Measurements from ENCODE around the gene OR9Q1. TPM values are rescaled to one million over a fixed set of nuclear protein-coding genes. Genes with fewer than 3 reads are reported as not detected.

Gene OR9Q1
- total and polyA plus RNA-seq, 2 of the 8 experiments (the other 6 are each of a cell fraction or from before 2014, with no cell fraction given), result not detected

DNA sequence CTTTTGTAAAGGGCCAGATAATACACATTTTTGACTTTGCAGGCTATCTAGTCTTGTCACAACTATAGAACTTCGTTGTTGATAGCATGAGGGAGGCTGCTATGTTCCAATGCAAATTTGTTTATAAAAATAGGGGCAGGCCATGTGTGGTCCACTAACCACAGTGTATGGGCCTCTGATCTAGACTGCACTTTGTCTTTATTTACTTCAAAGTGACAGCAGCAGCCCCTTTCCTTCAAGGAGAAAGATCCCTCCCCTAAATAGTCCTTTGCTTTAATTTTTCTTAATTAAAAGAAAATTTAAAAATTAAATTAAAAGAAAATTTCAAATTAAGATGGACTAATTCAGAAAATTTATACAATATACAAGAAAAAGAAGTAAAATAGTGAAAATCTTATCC, 49.5 kb upstream of the OR9Q1 start:
- TF ChIP-seq SP2 (IDR thresholded peaks at IDR 0.05; ENCODE audit: low read length), result no peak
- no peak for TF ChIP-seq NRF1 (IDR thresholded peaks at IDR 0.05; ENCODE audit: low read depth, low read length)
- no peak for TF ChIP-seq TAF7 (optimal IDR thresholded peaks at IDR 0.05; ENCODE audit: borderline replicate concordance, low read depth, low read length)
- TF ChIP-seq BACH1 (IDR thresholded peaks at IDR 0.05; ENCODE audit: low read length), result no peak
- TF ChIP-seq JUND (IDR thresholded peaks at IDR 0.05; ENCODE audit: low read length), result no peak
- no peak for TF ChIP-seq BCL11A (IDR thresholded peaks at IDR 0.05; ENCODE audit: low read depth in 2 of 2, low read length in 2 of 2)
- TF ChIP-seq YY1 (IDR thresholded peaks at IDR 0.05; ENCODE audit: low read depth, low read length), result no peak
- no peak for TF ChIP-seq RXRA (IDR thresholded peaks at IDR 0.05; ENCODE audit: insufficient read depth, low read depth, low read length)
- TF ChIP-seq, protein P1, sequence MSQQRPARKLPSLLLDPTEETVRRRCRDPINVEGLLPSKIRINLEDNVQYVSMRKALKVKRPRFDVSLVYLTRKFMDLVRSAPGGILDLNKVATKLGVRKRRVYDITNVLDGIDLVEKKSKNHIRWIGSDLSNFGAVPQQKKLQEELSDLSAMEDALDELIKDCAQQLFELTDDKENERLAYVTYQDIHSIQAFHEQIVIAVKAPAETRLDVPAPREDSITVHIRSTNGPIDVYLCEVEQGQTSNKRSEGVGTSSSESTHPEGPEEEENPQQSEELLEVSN (IDR thresholded peaks at IDR 0.05), result no peak
- no peak for TF ChIP-seq MAFK (IDR thresholded peaks at IDR 0.05; ENCODE audit: low read depth, low read length)
- no peak for TF ChIP-seq CREB1 (IDR thresholded peaks at IDR 0.05)
- TF ChIP-seq SUZ12 (IDR thresholded peaks at IDR 0.05; ENCODE audit: low read length), result no peak
- no peak for TF ChIP-seq NANOG (IDR thresholded peaks at IDR 0.05; ENCODE audit: insufficient read depth, low read depth, low read length, poor library complexity, severe bottlenecking)
- TF ChIP-seq CTBP2 (IDR thresholded peaks at IDR 0.05; ENCODE audit: borderline replicate concordance, insufficient read depth, insufficient read length, low read length), result no peak
- no peaks in the 10 kb centered on the region for H3K27me3 ChIP-seq (replicated peaks in 1 of 4; ENCODE audit: control insufficient read depth in 3 of 4, extremely low read depth in 1 of 4, insufficient read depth in 3 of 4, low read length in 3 of 4)
- no peaks in the 10 kb centered on the region for H3K79me2 ChIP-seq (ENCODE audit: control insufficient read depth in 1 of 2, insufficient read depth in 2 of 2, low read length in 2 of 2)
- no peaks in the 10 kb centered on the region for H4K20me1 ChIP-seq (replicated peaks in 1 of 2; ENCODE audit: control insufficient read depth in 1 of 2, insufficient read depth in 2 of 2, low read length in 2 of 2)
- H2BK15ac ChIP-seq (ENCODE audit: low read length), result no peak overlapping the region
- WGBS, 2 experiments (ENCODE audit: extremely low coverage in 1 of 2, insufficient coverage in 1 of 2, insufficient read length in 1 of 2, insufficient replicate concordance in 2 of 2, low coverage in 1 of 2, low lambda C conversion rate in 2 of 2, missing lambda C conversion rate in 1 of 2), result 83% methylated on average over 1 of the region's 1 CpG; no CpG with 5 or more reads in 1 of the 2 experiments
- no peak overlapping the region for H3K4me3 ChIP-seq (ENCODE audit: extremely low read depth in 1 of 4, insufficient read depth in 2 of 4, low read depth in 3 of 4, low read length in 4 of 4)
- H2BK12ac ChIP-seq (ENCODE audit: low read depth, low read length), result no peak overlapping the region
- no peak overlapping the region for H4K5ac ChIP-seq (ENCODE audit: insufficient read length, low read depth, low read length)
- no peak overlapping the region for H3K9ac ChIP-seq (replicated peaks in 1 of 4; ENCODE audit: extremely low read depth in 1 of 4, low read depth in 3 of 4, low read length in 3 of 4)
- no peak overlapping the region for H2BK20ac ChIP-seq (ENCODE audit: low read length)
- no peak for FAIRE-seq
- H2BK120ac ChIP-seq (replicated peaks; ENCODE audit: low read depth, low read length), result no peak overlapping the region
- POLR2A ChIA-PET (ENCODE audit: partially characterized antibody), result no interaction called here
- H3K56ac ChIP-seq (replicated peaks; ENCODE audit: insufficient read length, low read depth, low read length), result no peak overlapping the region
- no peaks in the 10 kb centered on the region for H3K79me1 ChIP-seq (ENCODE audit: low read depth, low read length)
- no peak overlapping the region for H2AFZ ChIP-seq (ENCODE audit: low read length)
- H3K14ac ChIP-seq (ENCODE audit: insufficient read length), result no peak overlapping the region
- CTCF ChIA-PET (ENCODE audit: partially characterized antibody), result no interaction called here
- no peak overlapping the region for H3K4me2 ChIP-seq (ENCODE audit: insufficient read depth in 1 of 2, low read depth in 2 of 2, low read length in 2 of 2)
- H4K8ac ChIP-seq (ENCODE audit: extremely low read depth, insufficient read depth, low read length), result no peak overlapping the region
- no peak overlapping the region for H3K27ac ChIP-seq (ENCODE audit: low read depth, low read length)
- no peak overlapping the region for H3K18ac ChIP-seq (ENCODE audit: extremely low read depth, low read length)
- H3K9me3 ChIP-seq (ENCODE audit: insufficient read depth in 2 of 2, low read depth in 1 of 2, low read length in 1 of 2), result no peaks in the 10 kb centered on the region
- DNase-seq (ENCODE audit: low read depth in 1 of 2, low spot score in 2 of 2), result no peak
- H3K4ac ChIP-seq (replicated peaks; ENCODE audit: insufficient read length, low read depth, low read length), result no peak overlapping the region
- H3K23me2 ChIP-seq (ENCODE audit: low read depth, low read length), result no peaks in the 10 kb centered on the region
- H3K36me3 ChIP-seq (ENCODE audit: control insufficient read depth in 2 of 4, insufficient read depth in 4 of 4, low read length in 3 of 4), result no peaks in the 10 kb centered on the region
- H3K23ac ChIP-seq (ENCODE audit: insufficient read length), result no peak overlapping the region
- H3K4me1 ChIP-seq (replicated peaks in 1 of 4; ENCODE audit: control insufficient read depth in 3 of 4, insufficient read depth in 4 of 4, low read length in 3 of 4), result peaks cover 0 to 2% (median 0%) of the 10 kb centered on the region in 4 experiments; a peak in 2 of 7 replicates
- H2BK5ac ChIP-seq (ENCODE audit: low read depth, low read length), result no peak overlapping the region
- no peak overlapping the region for H4K91ac ChIP-seq (replicated peaks; ENCODE audit: insufficient read length, low read length)
- H2AK5ac ChIP-seq (ENCODE audit: low read depth, low read length), result no peak overlapping the region
